Esophagus (tissue), 2 donors: ENCODE measurements around the gene ADCY7. TPM values are rescaled to one million over a fixed set of nuclear protein-coding genes. Genes with fewer than 3 reads are reported as not detected.

Source experiments
- H3K27ac ChIP-seq, 2 donors: one replicate each; pipeline ENCODE4 v1.5.1; 2013; ENCODE audit warnings: low read depth in 2 of 2, mild to moderate bottlenecking in 2 of 2, inconsistent platforms in 1 of 2, low read length in 1 of 2, moderate library complexity in 1 of 2
- H3K27me3 ChIP-seq, 2 donors: one replicate each; pipeline ENCODE4 v1.6.1; 2013; ENCODE audit warnings: low read length in 2 of 2, control low read depth in 1 of 2, mild to moderate bottlenecking in 1 of 2; ENCODE audit not compliant: insufficient read depth in 2 of 2, control insufficient read depth in 1 of 2
- H3K36me3 ChIP-seq, 2 donors: one replicate each; pipeline ENCODE4 v1.6.1; 2013; ENCODE audit warnings: low read length in 1 of 2; ENCODE audit not compliant: control insufficient read depth in 2 of 2, insufficient read depth in 2 of 2
- H3K4me1 ChIP-seq, 2 donors: one replicate each; pipeline ENCODE4 v1.6.1; 2013; ENCODE audit warnings: low read length in 1 of 2; ENCODE audit not compliant: control insufficient read depth in 2 of 2, insufficient read depth in 2 of 2
- H3K4me3 ChIP-seq, 2 donors: one replicate each; pipeline ENCODE4 v1.5.1; 2013; ENCODE audit warnings: low read length in 2 of 2, mild to moderate bottlenecking in 2 of 2, low read depth in 1 of 2, moderate library complexity in 1 of 2
- H3K9me3 ChIP-seq, 2 donors: one replicate each; pipeline ENCODE4 v1.6.1; 2013; ENCODE audit warnings: mild to moderate bottlenecking in 2 of 2, low read depth in 1 of 2, low read length in 1 of 2, moderate library complexity in 1 of 2; ENCODE audit not compliant: control insufficient read depth in 2 of 2, insufficient read depth in 1 of 2
- WGBS, 2 donors: extraction: QIAGEN DNeasy Blood & Tissue Kit; methylation state at CpG; one replicate each; pipeline ENCODE4 v1.1.7; 2013; 5-methylcytosine and 5-hydroxymethylcytosine counted together
- polyA plus RNA-seq, 2 donors: library from polyadenylated mRNA; stranded (reverse); fragments of 200-250 nt; gene quantifications; one replicate each; pipeline ENCODE4 v1.2.3, GENCODE V29; 2013
- donor health status: healthy with polysubstance abuse.
- donor health status: Bipolar disorder and iron deficiency.

ADCY7 gene
- polyA plus RNA-seq, 2 donors, result 8.9 to 9.5 TPM

GRCh38 chr16:50360779-50361178 lies 94.4 kb downstream of the ADCY7 start:
- Histone ChIP-seq H3K36me3 (peaks cover 0 to 12% of the 10 kb centered on the region in 2 donors), H3K27me3 (no peaks in the 10 kb centered on the region), H3K9me3 (no peaks in the 10 kb centered on the region), H3K27ac (no peak overlapping the region), H3K4me3 (no peak overlapping the region), H3K4me1 (no peaks in the 10 kb centered on the region)
- 53 to 65% methylated on average over 3 of the region's 3 CpGs for WGBS, 2 donors

DNA sequence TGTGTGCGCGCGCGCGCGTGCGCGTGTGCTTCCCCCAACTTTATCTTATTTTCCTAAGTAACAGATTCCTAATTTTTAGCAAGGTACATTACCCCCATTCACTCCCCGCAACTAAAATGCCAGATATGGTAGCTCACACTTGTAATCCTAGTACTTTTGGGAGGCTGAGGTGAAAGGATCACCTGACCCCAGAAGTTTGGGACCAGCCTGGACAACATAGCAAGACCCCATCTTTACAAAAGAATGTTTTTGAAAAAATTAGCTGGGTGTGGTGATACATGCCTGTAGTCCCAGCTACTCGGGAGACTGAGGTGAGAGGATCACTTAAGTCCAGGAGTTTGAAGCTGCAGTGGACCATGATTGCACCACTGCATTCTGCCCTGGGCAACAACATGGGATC lies 97.3 kb downstream of the ADCY7 start:
- no peak overlapping the region for H3K4me3 ChIP-seq
- H3K36me3 ChIP-seq, result peaks cover 0 to 12% of the 10 kb centered on the region in 2 donors
- no peaks in the 10 kb centered on the region for H3K9me3 ChIP-seq
- WGBS, 2 donors, result 70 to 84% methylated on average over 10 of the region's 10 CpGs
- H3K4me1 ChIP-seq, result no peaks in the 10 kb centered on the region
- H3K27ac ChIP-seq, result no peak overlapping the region
- H3K27me3 ChIP-seq, result no peaks in the 10 kb centered on the region

DNA sequence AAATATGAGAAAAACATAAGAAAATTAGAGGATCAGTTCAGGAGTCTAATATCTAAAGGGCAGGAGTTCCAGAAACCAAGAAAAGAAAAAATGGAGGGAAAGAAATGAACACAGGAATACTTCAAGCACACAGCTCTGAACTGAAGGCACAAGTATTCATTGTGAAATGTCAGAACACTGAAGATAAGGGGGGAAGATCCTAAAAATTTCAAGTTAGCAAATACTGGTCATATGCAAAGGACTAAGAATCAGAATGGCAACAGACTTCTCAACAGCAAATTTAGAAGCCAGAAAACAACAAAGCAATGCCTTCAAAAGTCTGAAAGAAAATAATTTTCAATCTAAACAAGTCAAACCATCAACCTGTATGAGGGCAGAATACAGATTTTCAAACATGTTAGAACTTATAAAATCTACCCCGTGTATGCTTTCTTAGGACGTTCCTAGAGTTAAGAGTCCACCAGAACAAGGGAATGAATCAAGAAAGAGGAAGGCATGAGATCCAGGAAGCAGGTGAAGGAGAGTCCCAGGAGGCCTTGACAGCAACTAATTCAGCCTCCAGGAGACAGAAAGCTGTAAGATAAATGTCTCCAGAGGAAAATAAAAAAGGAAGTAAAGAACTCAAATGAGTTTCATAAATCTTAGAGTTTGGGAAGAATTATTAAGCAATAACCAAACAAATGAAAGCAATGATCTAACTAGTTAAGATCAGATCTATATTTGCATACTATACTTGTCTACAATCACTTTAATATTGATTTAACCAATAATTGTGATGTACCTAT lies 99.6 kb downstream of the ADCY7 start:
- H3K4me1 ChIP-seq, result no peaks in the 10 kb centered on the region
- H3K9me3 ChIP-seq, result no peaks in the 10 kb centered on the region
- WGBS, 2 donors, result 33 to 34% methylated on average over 2 of the region's 2 CpGs
- H3K27me3 ChIP-seq, result no peaks in the 10 kb centered on the region
- H3K27ac ChIP-seq, result no peak overlapping the region
- no peak overlapping the region for H3K4me3 ChIP-seq
- H3K36me3 ChIP-seq, result peaks cover 0 to 10% of the 10 kb centered on the region in 2 donors

Other genes with a start within 250 kb of the ADCY7 start
- 10 to 100 TPM in 1 of 2 donors, 1 to 10 TPM in 1; 8.3 to 14.8 TPM for gene CNEP1R1, start 241.3 kb upstream of the ADCY7 start, polyA plus RNA-seq
- 1 to 10 TPM; 3.9 to 6.3 TPM for gene HEATR3, start 200.6 kb upstream of the ADCY7 start, polyA plus RNA-seq
- gene TENT4B, start 113.2 kb upstream of the ADCY7 start, polyA plus RNA-seq, result 1 to 10 TPM; 2.6 to 3.0 TPM
- 10 to 100 TPM; 42.1 to 45.0 TPM for gene BRD7, start 102.4 kb downstream of the ADCY7 start, polyA plus RNA-seq